ENCODE data around the gene ESRRA. TPM values are rescaled to one million over a fixed set of nuclear protein-coding genes. Genes with fewer than 3 reads are reported as not detected.

ESRRA gene
- total and polyA plus RNA-seq, 10 of the 15 experiments (the other 5 are each of a cell fraction or from before 2014, with no cell fraction given), result 0.32 to 48.9 (median 12.6) TPM

DNA sequence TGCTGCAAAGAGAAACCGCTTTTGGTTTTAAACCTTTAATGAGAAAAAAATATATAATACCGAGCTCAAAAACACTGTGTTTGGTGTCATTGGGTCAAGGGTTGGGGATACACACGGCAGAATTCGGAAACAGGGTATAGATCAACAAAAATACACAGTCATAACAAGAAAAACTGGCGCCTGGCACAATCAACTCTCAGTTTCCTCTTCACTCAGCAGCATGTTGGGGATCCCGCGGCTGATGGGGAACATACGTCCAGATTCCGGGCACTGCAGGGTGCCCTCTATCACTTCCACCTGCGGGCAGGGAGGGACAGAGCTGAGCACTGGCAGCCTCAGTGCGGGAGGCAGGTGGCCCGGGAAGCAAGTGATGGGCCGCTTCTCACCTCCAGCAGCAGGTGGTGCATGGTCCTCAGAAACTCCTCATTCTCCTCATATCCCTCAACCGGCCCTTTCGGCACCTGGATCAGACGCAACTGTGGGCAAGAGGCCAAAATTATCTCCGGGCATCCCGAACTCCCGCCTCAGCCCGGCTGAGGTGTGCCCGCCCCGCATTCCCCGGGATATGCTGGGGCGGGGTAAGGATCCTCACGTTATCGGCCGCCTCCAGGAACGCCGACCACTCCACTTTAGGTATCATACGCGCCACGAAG is 11.5 kb downstream of the ESRRA start (continued):
- no peak for TF ChIP-seq NFYB (IDR thresholded peaks at IDR 0.05; ENCODE audit: insufficient read depth, low read depth, low read length)

- peak within 1 kb of the TSS; percentile 98 for H3K9ac ChIP-seq (ENCODE audit: control insufficient read depth, insufficient read depth, low read length)
- in situ Hi-C loops (cut with MboI), result no loop called here
- TF ChIP-seq, protein P1, sequence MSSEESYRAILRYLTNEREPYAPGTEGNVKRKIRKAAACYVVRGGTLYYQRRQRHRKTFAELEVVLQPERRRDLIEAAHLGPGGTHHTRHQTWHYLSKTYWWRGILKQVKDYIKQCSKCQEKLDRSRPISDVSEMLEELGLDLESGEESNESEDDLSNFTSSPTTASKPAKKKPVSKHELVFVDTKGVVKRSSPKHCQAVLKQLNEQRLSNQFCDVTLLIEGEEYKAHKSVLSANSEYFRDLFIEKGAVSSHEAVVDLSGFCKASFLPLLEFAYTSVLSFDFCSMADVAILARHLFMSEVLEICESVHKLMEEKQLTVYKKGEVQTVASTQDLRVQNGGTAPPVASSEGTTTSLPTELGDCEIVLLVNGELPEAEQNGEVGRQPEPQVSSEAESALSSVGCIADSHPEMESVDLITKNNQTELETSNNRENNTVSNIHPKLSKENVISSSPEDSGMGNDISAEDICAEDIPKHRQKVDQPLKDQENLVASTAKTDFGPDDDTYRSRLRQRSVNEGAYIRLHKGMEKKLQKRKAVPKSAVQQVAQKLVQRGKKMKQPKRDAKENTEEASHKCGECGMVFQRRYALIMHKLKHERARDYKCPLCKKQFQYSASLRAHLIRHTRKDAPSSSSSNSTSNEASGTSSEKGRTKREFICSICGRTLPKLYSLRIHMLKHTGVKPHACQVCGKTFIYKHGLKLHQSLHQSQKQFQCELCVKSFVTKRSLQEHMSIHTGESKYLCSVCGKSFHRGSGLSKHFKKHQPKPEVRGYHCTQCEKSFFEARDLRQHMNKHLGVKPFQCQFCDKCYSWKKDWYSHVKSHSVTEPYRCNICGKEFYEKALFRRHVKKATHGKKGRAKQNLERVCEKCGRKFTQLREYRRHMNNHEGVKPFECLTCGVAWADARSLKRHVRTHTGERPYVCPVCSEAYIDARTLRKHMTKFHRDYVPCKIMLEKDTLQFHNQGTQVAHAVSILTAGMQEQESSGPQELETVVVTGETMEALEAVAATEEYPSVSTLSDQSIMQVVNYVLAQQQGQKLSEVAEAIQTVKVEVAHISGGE (CRISPR knock-in tag; IDR thresholded peaks at IDR 0.05), result no peak
- TF ChIP-seq GATAD2B (conservative IDR thresholded peaks at IDR 0.05; ENCODE audit: low read depth), result peak; percentile 13; the same call in 1 of the 2 replicates
- TF ChIP-seq PRDM15 (CRISPR knock-in tag; IDR thresholded peaks at IDR 0.05), result no peak
- TF ChIP-seq HDAC6 (IDR thresholded peaks at IDR 0.05; ENCODE audit: unreplicated experiment), result no peak
- TF ChIP-seq, protein P2, sequence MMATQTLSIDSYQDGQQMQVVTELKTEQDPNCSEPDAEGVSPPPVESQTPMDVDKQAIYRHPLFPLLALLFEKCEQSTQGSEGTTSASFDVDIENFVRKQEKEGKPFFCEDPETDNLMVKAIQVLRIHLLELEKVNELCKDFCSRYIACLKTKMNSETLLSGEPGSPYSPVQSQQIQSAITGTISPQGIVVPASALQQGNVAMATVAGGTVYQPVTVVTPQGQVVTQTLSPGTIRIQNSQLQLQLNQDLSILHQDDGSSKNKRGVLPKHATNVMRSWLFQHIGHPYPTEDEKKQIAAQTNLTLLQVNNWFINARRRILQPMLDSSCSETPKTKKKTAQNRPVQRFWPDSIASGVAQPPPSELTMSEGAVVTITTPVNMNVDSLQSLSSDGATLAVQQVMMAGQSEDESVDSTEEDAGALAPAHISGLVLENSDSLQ (IDR thresholded peaks at IDR 0.05), result peak; percentile 69; the same call in 1 of the 2 replicates
- TF ChIP-seq, protein P3, sequence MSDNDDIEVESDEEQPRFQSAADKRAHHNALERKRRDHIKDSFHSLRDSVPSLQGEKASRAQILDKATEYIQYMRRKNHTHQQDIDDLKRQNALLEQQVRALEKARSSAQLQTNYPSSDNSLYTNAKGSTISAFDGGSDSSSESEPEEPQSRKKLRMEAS (IDR thresholded peaks at IDR 0.05; ENCODE audit: low read depth, low read length), result peak; percentile 64
- peak; percentile 78 for TF ChIP-seq RUNX3 (IDR thresholded peaks at IDR 0.05; ENCODE audit: low read length)
- no peak for TF ChIP-seq STAT1 (conservative IDR thresholded peaks at IDR 0.05)
- TF ChIP-seq SIN3A (IDR thresholded peaks at IDR 0.05; ENCODE audit: low read depth, low read length), result peak; percentile 51; the same call in 1 of the 2 replicates
- TF ChIP-seq STAT3 (IDR thresholded peaks at IDR 0.05; ENCODE audit: low read depth, low read length), result no peak
These were observed 12.1 kb downstream of the ESRRA start, which contains the start of gene TRMT112 for GRCh38 chr11:64317325-64317960. Gene TRMT112 (minus strand): TSS chr11:64317559. CDS start chr11:64317526, 33 bp downstream.

More at GRCh38 chr11:64317325-64317960, 12.1 kb downstream of the ESRRA start, which contains the start of gene TRMT112:
- Histone ChIP-seq H3K4me2 (ENCODE audit: control insufficient read depth, insufficient read depth) (peak within 1 kb of the TSS; percentile 88), H3K4me3 (peak within 1 kb of the TSS; percentile 80), H4K20me1 (ENCODE audit: control insufficient read depth, insufficient read depth) (no peaks in the 10 kb centered on the region), H2AFZ (ENCODE audit: control insufficient read depth, low read depth, low read length) (peak within 1 kb of the TSS; percentile 95), H3K9me3 (replicated peaks; ENCODE audit: control insufficient read depth, insufficient read depth, low read length) (no peaks in the 10 kb centered on the region), H3K27me3 (replicated peaks in 1 of 2; ENCODE audit: control insufficient read depth in 2 of 2, insufficient read depth in 2 of 2, low read length in 1 of 2) (no peaks in the 10 kb centered on the region), H3K27ac (ENCODE audit: control insufficient read depth, insufficient read depth) (peak within 1 kb of the TSS; percentile 99), H3K4me1 (ENCODE audit: control insufficient read depth, insufficient read depth, low read length) (peaks cover 9% of the 10 kb centered on the region), H3K79me2 (ENCODE audit: control insufficient read depth, insufficient read depth, low read length) (peaks cover 26% of the 10 kb centered on the region), H3K36me3 (ENCODE audit: control insufficient read depth in 2 of 2, insufficient read depth in 2 of 2, low read length in 1 of 2) (peaks cover 0 to 8% of the 10 kb centered on the region in 2 experiments; a peak in 3 of 4 replicates)
- POLR2A ChIA-PET, result interaction anchor here (0.5 to 3.5 kb wide), 23 partner anchors 10 to 562 kb away, joined by 3 to 42 read pairs (median 7); partner anchors contain the start of genes BAD, CCDC88B, ESRRA and FERMT3
- RAD21 ChIA-PET (ENCODE audit: unreplicated experiment), result interaction anchor here (0.5 to 5.6 kb wide), 26 partner anchors 9 to 371 kb away, joined by 3 to 176 read pairs (median 5); partner anchors contain the start of genes BAD, CATSPERZ, CCDC88B and ESRRA
- CTCF ChIA-PET, result interaction anchor here (0.6 to 5.9 kb wide), 31 partner anchors 10 to 793 kb away, joined by 3 to 228 read pairs (median 4); partner anchors contain the start of genes BAD, CCDC88B, ESRRA and FERMT3
- intact Hi-C loops (cut with micrococcal nuclease; ENCODE audit: unreplicated experiment), result loop anchor here (1.0 to 5.0 kb wide), 5 partner anchors 11 to 131 kb away; partner anchors contain the start of genes CCDC88B and RPS6KA4
- no TSS peak for BruUV-seq (replicated peaks)
- DNase-seq (ENCODE audit: low read depth, low spot score) (peak; percentile 96), FAIRE-seq (peak; percentile 100), ATAC-seq (peak; percentile 83)
- WGBS (ENCODE audit: insufficient coverage, insufficient replicate concordance, low lambda C conversion rate, missing lambda C conversion rate), result under 1% methylated on average over 43 of the region's 43 CpGs
- SMC1A ChIA-PET (ENCODE audit: uncharacterized antibody, unreplicated experiment), result interaction anchor here (0.6 to 5.3 kb wide), 21 partner anchors 8 to 507 kb away, joined by 3 to 71 read pairs (median 5); partner anchors contain the start of genes BAD, CCDC88B, ESRRA and GPR137
